Cerebellar nuclear complex (tissue), 1 donor: Measurements from ENCODE around the gene LHFPL3.
"Not testable (repeated sequence)": the region's sequence is repeated elsewhere in the genome, so short reads cannot be mapped to it uniquely, and the experiment has no call there.

Experiments used
- DNase-seq, 2 experiments: peaks; one replicate each; lab custom pipeline; 2025; lab: John Stamatoyannopoulos, UW

LHFPL3 gene

GRCh38 chr7:104328296-104328969 lies at the start of gene LHFPL3:
Gene LHFPL3 (plus strand): TSS chr7:104328603.
- no peak for DNase-seq

DNA sequence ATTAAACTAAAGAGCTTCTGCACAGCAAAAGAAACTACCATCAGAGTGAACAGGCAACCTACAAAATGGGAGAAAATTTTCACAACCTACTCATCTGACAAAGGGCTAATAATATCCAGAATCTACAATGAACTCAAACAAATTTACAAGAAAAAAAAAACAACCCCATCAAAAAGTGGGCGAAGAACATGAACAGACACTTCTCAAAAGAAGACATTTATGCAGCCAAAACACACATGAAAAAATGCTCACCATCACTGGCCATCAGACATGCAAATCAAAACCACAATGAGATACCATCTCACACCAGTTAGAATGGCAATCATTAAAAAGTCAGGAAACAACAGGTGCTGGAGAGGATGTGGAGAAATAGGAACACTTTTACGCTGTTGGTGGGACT lies 46.7 kb upstream of the LHFPL3 start:
- DNase-seq: not testable (repeated sequence)

DNA sequence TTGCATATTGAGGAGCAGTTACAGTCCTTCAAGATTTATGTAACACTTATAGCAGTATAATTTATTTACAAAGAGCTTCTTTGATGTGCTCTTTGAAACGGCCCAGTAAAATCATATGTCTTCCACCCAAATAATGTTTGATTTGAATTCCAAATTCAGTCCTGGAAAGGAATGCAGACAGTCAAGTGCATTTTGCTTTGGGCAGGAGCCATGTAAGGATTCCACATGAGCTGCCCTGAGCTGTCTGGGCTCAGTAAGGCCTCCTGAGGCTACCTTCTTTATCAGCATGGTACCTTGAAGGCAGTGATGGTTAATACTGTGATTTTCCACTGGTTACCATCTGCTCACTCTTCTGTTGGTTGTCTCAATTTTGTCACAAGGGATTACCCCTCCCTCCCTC lies 41.6 kb upstream of the LHFPL3 start:
- DNase-seq: no peak

DNA sequence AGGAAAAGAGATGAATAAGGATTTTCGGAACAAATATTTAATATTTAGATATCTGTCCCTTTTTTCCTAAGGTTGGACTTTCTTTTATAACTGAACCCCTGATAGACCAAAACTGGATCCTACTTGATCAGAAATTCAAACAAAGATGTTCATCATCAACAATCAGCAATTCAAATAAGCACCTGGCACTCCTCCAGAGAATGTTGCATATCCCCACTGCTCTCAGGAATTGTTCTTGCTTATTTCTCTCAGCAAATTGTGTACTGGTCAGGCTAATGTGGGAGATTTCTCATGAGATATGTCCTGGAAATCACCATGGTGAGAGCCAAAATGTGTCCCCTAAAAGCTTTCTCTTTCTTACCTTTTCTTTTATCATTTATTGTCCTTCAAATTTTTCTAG lies 40.3 kb upstream of the LHFPL3 start:
- DNase-seq: no peak

- DNase-seq: no peak
Measured at GRCh38 chr7:104294291-104294690, 34.1 kb upstream of the LHFPL3 start.

DNA sequence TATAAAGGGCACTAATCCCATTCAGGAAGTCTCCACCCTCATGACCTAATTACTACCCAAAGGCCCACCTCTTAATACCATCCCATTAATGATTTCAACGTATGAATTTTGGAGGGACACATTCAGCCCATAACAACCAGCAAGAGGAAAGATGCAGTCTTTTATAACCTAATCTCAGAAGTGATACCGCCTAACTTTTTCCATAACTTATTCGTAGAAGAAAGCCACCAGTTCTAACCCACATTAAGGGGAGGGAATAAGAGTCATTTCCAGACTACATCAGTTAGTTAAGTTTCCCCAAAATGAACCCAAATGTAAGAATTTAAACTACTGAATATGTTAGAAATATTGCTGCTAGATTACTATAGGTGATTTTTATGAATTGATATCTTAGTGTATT lies 32.1 kb upstream of the LHFPL3 start:
- no peak for DNase-seq

DNA sequence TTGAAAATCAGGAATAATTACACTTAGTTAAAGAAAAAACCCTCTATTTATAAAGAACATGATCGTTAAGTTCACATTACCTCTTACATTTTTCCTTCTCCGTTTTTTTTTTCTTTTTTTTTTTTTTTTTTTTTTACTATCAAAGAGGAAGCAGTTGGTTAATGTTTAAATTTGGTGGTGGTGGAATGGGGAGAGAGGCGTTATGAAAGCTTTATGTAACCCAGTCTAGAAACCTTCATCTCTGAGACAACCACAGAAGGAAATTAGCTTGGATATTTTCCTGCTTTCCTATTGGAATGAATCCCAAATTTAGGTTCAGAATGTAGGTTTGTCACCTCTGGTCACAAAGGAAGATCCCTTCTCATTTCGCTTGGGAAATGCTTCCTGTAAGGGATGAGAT lies 31.5 kb upstream of the LHFPL3 start:
- DNase-seq: no peak

GRCh38 chr7:104299323-104299722 lies 29.1 kb upstream of the LHFPL3 start:
- no peak for DNase-seq

- DNase-seq: no peak
Measured at GRCh38 chr7:104299777-104300176, 28.6 kb upstream of the LHFPL3 start.

DNA sequence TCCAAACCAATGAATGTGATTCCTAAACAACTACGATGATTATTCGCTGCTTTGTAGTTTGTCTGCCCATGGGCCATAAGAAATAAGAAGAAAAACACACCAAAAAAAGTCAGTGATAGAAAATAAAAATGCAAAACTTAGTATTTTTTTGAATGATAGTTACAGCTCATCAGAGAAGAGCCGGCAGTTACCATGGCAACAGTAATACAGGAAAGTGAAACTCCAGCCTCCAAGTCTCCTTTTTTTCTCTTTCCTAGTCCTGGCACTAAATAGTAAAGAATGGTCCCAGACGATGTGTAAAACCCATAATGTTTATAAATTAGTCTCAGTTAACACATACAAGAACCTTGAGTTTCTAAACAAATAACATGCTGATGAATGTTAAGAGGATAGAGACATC lies 21.6 kb upstream of the LHFPL3 start:
- DNase-seq: no peak

DNA sequence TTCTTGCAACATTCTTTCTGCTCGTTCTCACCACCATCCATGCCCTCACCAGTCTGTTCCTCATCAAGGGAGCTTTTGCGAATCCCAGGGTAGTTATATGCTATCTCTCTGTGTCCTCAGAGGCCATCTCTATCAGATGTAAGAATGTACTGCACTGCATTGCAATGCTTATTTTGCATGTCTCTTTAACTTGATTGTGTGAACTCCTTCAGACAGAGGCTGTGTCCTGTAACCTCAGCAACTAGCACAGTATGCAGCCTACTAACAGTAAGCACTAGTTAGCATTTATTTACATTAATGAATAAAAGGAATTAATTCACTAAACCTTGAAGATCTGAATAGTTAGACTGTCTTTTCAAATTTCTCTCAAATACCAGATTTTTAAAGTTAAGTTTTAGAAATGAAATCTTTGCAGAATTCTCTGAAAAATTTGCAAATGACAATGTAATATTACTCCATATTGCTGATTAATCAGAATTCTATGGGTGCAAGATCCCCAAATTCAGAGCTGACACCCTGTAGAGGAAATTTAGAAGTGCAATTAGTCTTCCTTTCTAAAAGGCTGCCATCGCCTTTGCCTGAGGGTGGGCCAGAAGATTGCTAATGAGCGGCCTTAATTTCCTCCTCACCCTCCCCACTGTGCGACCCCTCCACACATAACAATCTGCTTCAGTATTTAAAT lies 10.3 kb upstream of the LHFPL3 start:
- no peak for DNase-seq

DNA sequence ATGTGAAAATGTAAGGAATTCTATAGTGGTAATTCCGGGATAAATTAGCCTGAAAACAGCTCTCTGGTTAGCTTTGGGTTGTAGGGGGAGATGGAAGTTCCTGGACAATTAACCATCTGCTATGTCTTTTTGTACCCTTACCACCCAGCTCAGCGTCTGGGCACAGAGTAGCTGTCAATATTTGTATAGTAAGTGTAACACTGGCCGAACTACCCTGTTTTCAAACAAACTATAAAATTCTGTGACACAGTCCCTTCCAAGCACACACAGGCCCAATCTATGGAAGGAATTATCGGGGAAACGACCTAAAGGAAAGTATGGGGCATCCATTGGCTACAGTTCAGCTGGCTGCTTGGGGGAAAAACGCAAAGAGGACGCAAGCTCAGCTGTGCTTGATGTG lies 869 bp upstream of the LHFPL3 start:
- no peak for DNase-seq

DNA sequence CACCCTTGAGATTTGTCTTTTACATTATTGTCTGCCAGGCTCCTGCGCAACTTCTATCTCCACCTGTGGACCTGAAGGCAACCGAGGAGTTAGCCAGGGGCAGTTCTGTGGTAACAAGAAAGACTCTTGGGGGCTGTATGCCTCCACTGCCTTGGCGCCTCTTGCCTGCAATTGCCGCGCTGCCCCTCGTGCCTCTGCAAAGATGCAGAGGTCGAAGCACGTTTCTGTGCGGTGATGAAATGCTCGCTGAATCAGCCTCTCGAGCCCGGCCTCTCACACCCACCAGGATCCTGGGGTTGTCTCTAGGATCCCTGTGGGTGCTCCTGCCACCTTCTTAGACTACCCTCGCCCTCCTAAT lies 486 bp upstream of the LHFPL3 start:
- no peak for DNase-seq

DNA sequence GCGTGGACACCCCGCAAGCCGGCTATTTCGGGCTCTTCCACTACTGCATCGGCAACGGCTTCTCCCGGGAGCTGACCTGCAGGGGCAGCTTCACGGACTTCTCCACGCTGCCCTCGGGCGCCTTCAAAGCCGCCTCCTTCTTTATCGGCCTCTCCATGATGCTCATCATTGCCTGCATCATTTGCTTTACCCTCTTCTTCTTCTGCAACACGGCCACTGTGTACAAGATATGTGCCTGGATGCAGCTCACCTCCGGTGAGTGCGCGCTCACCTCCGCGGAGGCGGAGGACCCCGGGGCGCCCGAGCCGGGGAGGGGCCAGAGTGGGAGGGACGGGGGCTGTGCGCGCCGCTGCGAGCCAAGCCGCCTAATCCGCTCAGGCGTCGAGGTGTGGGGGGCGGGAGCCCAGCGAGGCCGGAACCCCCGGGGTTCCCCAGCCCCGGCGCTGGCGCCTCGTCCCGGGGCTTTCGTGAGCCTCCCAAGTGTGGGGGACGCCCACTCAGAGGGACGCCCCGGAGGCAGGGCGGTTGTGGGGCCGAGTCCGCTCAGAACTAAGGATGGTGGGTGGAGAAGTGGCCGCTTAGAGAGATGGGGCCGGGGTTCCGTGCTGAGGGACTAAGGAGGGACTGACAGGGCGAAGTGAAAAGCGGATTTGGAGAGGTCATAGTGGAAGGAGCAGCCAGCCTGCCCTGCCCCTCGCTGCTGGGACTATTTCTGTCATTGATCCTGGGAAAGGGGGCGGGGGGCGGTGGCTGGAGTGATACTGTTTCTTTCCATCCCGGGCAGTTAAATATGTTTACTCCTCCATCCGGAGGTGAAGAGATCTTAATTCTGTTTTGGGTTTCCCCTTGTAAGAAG lies 795 bp downstream of the LHFPL3 start:
- DNase-seq: no peak

DNA sequence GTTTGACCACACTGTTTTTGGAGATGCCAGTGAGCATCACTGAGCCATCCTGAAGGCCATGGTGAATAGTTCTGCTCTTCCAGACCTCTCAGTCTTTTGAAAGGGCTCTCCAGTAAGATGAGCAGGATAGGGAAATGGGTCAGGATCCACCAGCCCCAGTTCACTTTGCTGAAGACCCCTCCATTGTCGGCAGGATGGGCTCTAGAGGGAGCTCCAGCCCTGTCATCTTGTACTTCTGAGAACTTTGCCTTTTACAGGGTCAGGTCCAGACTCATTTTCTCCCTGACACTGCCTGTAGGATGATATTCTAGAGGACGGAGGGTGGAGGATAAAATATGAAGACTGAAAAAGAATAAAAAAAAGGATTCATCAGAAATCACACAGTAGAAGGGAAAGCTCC lies 13.1 kb downstream of the LHFPL3 start:
- DNase-seq: no peak

DNA sequence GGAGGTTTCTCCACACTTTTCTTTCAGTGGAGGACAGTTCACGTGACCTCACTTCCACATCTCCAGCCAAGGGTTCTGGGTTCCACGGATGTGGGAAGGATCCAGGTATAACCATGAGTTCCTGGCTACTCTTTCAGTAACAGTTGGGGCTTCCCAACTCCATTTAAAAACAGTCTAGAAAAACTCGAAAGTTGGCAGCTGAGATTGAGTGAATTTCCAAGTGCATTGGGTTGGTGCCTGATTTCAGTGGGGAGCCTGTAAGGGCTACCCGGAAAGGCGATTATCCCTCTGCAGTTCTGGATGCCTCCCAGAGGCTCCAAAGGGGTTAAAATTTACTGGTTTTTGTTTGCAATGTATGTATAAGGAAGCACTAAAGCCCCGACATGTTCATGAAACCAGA lies 24.3 kb downstream of the LHFPL3 start:
- no peak for DNase-seq

DNA sequence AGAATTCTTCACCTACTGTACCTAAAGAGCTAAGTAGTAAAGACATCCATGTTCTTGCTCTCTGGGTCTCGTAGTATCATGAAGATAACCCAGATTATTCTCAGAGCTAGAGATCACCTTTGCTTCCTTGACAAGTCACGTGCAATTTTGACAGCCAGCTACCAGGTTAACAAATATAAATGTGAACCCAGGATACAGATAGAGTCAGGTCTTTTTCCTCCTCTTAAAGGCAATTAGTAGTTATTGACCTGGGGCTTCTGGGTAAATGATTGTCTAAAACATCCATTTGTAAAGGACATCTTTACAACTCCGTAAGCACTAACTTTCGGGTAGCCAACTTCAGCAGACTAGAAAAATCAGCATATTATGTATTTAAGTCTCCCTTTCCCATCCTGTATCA lies 28.8 kb downstream of the LHFPL3 start:
- no peak for DNase-seq

GRCh38 chr7:104358446-104359132 lies 30.2 kb downstream of the LHFPL3 start:
- no peak for DNase-seq

GRCh38 chr7:104362756-104363155 lies 34.4 kb downstream of the LHFPL3 start:
- DNase-seq: no peak

GRCh38 chr7:104363355-104363754 lies 35.0 kb downstream of the LHFPL3 start:
- no peak for DNase-seq

GRCh38 chr7:104366390-104366789 lies 38.0 kb downstream of the LHFPL3 start:
- DNase-seq: no peak

- no peak for DNase-seq
Measured at GRCh38 chr7:104367926-104368325, 39.5 kb downstream of the LHFPL3 start.
